ENCODE measurements around the gene SUSD5.

SUSD5 gene

DNA sequence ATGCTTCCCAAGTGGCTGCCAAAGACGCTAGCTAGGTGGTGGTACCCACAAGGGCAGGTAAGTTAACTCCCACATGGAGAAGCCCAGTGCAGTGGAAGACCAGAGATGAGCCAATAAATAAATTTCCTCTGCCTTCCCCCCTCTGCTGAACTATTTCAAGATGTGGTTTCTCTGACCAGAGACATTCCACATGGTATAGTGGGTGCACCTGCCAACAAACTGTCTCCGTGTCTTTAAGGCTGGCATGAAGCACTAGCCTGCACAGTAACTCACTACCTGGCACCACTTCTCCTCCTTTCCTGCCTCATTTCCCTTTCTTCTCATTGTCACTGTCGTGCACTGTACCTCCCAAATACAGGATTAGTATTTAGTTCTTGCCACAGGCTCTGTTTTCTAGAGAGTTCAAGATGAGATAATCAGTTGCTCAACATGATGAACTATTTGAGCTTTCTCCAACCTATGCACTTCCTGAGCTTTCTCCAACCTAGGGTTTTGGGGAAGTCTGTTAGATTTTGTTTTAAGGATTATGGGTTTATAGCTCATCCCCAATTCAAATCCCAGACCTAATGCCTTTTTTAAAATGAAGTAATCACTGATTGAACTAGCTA is 113.2 kb downstream of the SUSD5 start:
- no peak overlapping the region for H3K4me3 ChIP-seq (ENCODE audit: low read depth, low read length)
- TF ChIP-seq, protein P1, sequence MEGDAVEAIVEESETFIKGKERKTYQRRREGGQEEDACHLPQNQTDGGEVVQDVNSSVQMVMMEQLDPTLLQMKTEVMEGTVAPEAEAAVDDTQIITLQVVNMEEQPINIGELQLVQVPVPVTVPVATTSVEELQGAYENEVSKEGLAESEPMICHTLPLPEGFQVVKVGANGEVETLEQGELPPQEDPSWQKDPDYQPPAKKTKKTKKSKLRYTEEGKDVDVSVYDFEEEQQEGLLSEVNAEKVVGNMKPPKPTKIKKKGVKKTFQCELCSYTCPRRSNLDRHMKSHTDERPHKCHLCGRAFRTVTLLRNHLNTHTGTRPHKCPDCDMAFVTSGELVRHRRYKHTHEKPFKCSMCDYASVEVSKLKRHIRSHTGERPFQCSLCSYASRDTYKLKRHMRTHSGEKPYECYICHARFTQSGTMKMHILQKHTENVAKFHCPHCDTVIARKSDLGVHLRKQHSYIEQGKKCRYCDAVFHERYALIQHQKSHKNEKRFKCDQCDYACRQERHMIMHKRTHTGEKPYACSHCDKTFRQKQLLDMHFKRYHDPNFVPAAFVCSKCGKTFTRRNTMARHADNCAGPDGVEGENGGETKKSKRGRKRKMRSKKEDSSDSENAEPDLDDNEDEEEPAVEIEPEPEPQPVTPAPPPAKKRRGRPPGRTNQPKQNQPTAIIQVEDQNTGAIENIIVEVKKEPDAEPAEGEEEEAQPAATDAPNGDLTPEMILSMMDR (IDR thresholded peaks at IDR 0.05; ENCODE audit: borderline replicate concordance, insufficient read depth, low read depth, low read length) = no peak

DNA sequence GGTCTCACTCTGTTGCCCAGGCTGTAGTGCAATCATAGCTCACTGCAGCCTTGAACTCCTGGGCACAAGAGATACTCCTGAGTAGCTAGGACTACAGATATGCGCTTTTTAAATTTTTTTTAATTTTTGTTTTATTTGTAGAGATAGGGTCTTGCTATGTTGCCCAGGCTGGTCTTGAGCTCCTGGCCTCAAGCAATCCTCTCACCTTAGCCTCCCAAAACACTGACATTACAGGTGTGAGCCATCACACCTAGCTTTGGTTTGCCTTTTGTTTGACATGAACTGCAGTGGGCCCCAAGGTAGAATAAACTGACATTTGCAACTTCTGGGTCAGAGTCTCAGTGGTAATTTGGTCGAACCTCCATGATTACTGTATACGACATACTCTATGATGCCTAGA is 113.8 kb downstream of the SUSD5 start:
- no peak overlapping the region for H3K4me3 ChIP-seq (ENCODE audit: low read depth, low read length)
- TF ChIP-seq, protein P1 (IDR thresholded peaks at IDR 0.05; ENCODE audit: borderline replicate concordance, insufficient read depth, low read depth, low read length) = no peak

DNA sequence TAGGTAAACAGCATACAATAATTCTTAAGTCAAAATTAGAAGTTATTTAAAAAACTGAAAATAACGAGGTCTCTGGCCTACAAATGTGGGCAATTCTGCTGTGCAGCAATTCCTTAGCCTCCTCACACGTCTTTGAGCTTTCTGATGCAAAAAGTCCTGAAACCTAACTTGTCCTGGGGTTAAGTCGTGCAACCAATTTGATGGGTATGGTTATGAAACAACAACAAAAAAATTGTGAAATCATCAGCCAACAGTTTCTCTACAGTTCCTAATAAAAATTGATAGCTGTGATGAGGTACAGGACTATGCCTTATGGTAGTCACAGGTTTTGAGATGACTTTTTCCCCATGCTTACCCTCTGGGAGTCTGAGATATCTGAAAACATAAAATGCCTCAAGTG is 115.1 kb downstream of the SUSD5 start:
- H3K4me3 ChIP-seq (ENCODE audit: low read depth, low read length) = no peak overlapping the region
- TF ChIP-seq, protein P1 (IDR thresholded peaks at IDR 0.05; ENCODE audit: borderline replicate concordance, insufficient read depth, low read depth, low read length) = no peak

- no peak overlapping the region for H3K4me3 ChIP-seq (ENCODE audit: low read depth, low read length)
- TF ChIP-seq, protein P1 (IDR thresholded peaks at IDR 0.05; ENCODE audit: borderline replicate concordance, insufficient read depth, low read depth, low read length) = no peak
Observed at GRCh38 chr3:33103034-33103433, 115.6 kb downstream of the SUSD5 start.

DNA sequence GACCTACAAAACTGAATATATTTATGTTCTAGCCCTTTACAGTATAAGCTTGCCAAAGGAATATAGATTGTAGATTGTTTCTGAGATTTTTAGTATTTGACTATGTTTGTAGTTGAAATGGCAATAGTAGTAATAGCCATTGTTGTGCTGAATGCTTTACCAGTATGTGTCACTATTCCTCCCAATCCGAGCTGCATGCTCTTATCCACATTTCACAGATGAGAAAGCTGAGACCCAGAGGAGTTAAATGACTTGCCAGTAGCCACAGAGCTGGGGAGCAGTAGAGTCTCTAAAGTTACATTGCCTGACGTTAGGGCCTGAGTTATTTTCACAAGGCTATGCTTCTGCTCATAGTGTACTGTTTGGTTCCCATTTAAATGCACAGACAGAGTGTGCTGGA is 118.4 kb downstream of the SUSD5 start:
- TF ChIP-seq, protein P1 (IDR thresholded peaks at IDR 0.05; ENCODE audit: borderline replicate concordance, insufficient read depth, low read depth, low read length) = no peak
- H3K4me3 ChIP-seq (ENCODE audit: low read depth, low read length) = no peak overlapping the region

Data from GM12875 (cell line).